ENCODE results near the gene SNRNP70.
A peak's percentile ranks its signal among the peaks of the same experiment; 100 is the strongest.

The SNRNP70 gene

GRCh38 chr19:49102303-49102702 is 17.1 kb downstream of the SNRNP70 start:
- DNase-seq (ENCODE audit: low spot score): no peak

DNA sequence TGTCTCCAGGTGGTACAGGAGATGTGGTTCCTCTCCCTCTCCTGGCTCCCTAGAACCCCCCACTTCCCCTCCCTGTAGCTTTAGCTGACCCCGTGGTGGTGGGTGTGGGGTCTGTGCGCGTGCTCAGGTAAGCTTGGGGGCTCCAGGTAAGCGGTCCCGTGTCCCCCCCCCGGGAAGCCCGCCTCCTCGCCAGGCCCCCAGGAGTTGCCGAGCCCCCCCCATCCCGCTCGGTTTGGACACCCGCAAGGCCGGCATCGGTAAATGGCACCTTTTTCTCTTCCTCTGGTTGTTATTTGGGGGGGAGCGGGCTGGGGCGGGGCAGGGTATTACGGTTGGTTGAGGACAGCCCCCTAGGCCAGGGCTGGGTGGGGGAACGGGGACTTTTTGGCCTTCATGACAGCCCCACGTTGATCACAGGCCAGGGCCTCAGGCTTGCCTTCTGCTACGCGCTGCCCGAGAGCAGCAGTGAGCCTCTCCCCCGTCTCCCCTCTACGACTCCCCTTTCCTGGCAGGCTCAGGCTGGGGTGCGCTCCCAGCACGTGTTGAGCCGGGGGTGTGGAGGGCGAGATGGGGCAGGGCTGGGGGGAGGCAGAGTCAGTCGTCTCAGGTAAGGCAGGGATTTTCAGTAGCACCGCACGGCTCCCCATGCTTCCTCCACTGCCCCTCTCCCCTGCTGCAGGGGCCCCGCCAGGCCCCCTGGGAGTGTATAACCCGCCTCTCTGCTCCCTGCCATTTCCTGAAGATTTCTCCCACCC is 18.3 kb downstream of the SNRNP70 start:
- DNase-seq (ENCODE audit: low spot score): no peak

- no peak for DNase-seq (ENCODE audit: low spot score)
These were observed 19.1 kb downstream of the SNRNP70 start for GRCh38 chr19:49104229-49104864.

DNA sequence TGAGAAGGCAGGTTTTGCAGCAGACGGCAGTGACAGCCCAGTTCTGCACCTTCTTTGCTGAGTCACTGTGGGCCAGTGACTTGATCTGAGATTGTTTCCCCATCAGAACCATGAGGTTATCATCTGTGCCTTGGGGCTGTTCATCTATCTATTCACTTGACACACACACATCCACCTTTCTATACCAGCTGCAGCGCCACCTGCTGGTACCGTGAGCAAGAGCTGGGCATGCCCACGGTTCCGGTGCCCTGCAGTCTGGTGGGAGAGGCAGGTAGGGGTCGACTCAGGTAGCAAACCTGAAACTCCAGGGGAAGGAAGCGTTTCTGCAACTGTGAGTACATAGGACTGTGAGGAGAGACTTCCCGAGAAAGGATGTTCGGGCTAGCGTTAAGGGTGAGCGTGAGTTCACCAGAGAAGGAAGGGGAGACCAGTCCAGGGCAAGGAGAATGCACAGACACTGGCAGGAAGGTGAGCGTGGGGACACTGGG is 21.4 kb downstream of the SNRNP70 start:
- DNase-seq (ENCODE audit: low spot score): peak; percentile 46

- DNase-seq (ENCODE audit: low spot score): no peak
These were observed 22.6 kb downstream of the SNRNP70 start for GRCh38 chr19:49107625-49108459.

DNA sequence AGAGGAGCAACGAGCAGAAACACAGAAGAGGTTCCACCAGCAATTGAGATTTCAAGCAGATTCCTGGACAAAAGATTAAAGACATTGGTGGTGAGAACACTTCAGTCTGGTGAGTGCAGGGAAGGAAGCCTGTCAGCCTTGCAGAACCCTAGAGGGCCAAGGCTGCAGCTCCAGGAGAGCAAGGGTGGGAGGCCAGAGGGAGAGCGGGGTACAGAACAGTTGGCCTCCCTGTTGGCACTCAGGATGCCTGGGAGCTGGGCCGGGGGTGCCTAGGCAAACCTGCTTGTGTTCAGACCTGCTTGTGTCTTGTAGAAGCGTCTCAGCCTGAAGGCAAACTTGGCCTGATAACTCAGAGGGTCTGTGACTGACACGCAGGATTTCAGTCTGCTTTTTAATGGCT is 23.8 kb downstream of the SNRNP70 start:
- DNase-seq (ENCODE audit: low spot score): no peak

DNA sequence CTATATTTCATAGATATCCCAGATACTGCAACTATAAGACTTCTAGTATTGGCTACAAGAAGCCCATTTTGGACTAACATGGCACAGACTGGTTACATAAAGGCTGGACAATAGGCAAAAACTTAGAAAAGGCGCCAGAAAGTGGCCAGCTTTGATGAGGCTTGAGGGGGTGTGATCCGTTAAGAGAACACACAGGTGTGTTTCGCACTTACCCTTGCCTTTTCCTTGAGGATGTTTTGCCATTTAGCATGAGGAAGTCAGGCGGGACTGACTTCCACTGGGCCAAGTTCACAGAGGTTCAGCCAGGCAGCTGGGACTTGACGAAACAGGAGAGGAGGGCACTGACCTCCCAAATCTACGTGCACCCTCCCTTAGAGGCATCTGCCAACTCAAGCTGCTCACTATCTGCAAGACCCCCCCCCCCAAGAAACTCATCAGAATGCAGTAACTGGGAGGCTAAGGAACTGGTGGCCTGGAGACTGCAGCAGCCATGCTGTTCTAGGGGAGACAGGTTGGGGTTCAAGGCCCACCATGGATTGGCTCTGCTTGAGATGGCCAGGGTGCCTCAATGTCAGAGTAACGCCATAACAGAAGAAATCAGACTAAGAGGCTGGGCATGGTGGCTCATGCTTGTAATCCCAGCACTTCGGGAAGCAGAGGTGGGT is 24.4 kb downstream of the SNRNP70 start:
- no peak for DNase-seq (ENCODE audit: low spot score)

DNA sequence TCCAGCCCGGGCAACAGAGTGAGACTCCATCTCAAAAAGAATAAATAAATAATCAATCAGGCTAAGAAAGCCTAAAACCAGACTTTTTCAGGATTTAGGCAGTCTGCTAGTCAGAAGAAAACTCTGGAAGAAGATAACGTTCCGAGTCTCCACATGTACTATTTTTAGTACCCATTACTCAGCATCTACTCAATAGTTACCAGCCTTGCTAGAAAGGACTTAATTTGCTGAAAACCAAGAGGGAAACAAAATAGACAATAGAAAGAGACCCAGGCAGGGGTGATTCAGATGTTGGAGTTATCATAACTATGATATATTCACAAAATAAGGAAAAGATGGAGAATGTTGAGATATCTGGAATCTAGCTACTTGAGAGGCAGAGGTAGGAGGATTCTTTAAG is 25.3 kb downstream of the SNRNP70 start:
- peak; percentile 56 for DNase-seq (ENCODE audit: low spot score)

DNA sequence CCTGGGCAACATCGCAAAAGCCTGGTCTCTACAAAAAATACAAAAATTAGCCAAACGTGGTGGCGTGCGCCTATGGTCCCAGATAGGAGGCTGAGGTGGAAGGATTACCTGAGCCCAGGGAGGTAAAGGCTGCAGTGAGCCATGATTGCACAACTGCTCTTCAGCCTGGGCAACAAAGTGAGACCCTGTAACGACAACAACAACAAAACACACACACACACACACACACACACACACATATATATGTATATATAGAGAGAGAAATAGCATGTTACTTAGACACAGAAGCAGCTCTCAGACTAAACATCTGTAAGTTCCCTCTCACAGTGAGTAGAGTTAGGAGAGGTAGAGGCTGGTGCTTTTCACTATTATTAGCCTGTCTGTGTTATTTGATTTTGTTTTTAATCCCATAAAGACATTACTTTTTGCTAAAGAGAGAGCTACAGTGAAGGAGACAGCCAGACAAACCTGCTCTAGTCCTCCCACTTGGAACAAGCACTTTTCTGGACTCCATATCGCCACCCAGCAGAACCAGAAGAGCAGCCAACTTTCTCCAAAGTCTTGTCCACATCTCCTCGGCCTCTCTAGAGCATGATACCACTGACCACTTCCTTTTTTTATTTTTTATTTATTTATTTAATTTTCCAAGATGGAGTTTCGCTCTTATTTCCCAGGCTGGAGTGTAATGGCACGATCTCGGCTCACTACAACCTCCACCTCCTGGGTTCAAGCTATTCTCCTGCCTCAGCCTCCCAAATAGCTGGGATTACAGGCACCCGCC is 26.2 kb downstream of the SNRNP70 start:
- no peak for DNase-seq (ENCODE audit: low spot score)

GRCh38 chr19:49113762-49114629 is 28.7 kb downstream of the SNRNP70 start, which contains the start of gene LIN7B:
Gene LIN7B, plus strand, starts transcription at chr19:49114370. Its CDS starts 35 bp downstream, at chr19:49114405.
- peak; percentile 95 for DNase-seq (ENCODE audit: low spot score)

DNA sequence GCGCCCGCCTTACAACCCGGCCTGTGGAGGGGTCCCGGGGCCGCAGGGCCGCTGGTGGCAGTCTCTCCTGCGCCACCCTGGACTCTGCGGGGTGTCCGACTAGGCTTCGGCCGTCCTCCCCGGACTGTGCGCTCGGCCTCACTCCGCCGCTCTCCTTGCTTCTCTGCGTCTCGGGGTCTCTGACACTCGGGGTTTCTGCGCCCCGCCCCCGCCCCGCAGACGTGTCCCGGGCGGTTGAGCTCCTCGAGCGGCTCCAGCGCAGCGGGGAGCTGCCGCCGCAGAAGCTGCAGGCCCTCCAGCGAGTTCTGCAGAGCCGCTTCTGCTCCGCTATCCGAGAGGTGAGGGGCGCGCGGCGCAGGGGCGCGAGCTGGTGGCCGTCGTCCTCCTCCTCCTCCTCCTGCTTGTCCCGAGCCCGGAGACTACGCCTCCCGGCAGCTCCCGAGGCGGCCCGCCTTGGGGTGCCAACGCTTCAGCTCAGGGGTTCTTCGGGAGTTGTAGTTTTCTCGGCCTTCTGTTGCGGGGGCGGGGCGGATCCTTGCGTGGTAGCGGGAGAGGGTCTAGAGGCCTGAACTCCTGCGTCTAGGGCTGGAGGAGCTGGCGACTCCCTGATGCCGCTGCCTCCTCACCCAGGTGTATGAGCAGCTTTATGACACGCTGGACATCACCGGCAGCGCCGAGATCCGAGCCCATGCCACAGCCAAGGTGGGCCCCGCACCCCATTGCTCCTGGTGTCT is 29.5 kb downstream of the SNRNP70 start:
- DNase-seq (ENCODE audit: low spot score): peak; percentile 65

DNA sequence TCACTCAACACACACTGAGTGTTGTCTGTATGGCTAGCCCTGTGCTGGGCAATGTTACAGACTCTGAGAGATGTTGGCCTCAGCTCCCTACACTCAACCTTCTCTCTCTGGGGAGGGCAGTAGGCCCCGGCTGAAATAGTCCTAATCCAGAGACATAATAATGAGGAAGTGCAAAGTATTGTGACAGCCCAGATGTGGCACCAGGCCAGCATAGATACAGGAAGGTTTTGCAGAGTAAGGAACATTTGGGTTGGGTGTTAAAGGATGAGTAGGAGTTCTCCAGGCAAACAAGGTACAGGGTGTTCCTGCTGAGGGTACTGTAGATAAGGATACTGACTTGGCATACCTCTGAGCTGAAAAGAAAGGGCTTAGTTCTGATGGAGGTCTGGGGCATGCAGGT is 31.3 kb downstream of the SNRNP70 start:
- DNase-seq (ENCODE audit: low spot score): no peak

DNA sequence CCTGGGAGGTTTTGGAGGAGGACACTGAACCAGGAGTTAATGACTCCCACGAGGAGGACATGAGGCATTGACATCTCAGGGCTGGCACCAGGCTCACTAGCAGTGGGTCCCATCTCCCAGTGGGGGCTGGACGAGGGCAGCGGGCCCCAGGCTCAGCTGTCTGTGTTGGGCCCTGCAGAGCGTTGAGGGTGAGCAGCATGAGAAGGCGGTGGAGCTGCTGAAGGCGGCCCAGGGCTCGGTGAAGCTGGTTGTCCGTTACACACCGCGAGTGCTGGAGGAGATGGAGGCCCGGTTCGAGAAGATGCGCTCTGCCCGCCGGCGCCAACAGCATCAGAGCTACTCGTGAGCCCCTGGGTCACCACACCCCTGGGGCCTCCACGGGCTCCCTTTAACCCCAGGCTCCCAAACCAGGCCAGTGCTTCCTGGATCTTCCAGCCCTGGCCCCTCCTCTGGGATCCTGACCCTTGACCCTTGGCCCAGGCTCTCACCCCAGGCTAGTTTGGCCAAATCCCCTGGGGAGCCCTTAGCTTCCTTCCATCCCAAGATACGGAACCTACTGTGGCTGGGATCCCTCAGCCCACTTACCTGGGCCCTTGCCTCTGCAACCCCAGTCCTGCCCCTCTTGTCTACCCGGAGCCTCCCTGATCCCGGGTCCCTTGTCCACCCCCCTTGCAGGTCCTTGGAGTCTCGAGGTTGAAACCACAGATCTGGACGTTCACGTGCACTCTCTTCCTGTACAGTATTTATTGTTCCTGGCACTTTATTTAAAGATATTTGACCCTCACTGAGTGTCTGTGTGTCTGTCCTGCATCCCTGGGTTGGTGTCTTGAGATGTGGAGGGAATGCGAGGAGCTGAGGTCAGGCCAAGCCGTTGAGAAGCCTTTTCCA is 32.7 kb downstream of the SNRNP70 start:
- DNase-seq (ENCODE audit: low spot score): no peak

DNA sequence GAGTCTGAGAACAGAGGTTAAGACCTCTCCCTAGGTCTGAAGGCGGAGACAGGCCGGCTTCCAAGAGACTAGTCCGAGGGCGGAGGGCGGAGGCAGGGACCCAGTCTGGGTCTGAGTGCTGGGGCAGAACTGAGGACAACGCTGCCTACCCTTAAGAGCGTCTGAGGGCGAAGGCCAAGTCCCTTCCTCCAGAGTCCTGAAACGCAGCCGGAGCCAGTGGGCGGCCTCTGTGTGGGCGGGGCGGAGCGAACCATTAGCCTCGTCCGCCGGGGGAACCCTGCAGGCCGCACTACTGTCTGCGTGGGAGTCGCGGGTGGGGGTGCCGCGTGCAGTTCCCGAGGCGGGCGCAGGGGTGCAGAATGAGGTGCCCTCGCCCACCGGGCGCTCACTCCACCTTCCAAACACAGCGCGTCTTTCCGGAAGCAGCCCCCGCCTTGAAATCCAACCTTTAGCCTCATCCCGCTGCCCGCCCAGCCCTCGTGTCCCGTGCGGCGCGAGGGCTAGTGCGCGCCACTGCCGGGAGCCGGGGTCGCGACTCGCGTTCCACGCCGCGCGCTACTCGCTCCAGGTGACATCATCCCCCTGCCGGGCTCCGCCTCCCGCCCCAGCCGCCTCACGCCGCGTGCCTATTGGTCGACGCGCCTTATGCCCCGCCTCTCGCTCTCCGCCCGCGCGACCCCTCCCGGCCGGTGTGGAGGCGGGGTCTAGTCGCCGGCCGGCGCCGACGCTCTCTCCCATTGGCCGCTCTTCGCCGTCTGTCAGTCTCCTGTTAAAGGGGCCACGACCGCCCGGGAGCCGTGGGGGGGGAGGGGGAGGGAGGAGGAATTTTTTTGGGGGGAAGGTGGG is 33.5 kb downstream of the SNRNP70 start, which contains the start of gene C19orf73:
C19orf73 (minus strand) TSS at position 579 of the 846 bp plus-strand sequence; CDS start at position 458, 121 bp downstream.
- peak; percentile 99 for DNase-seq (ENCODE audit: low spot score)

GRCh38 chr19:49119411-49120324 is 34.4 kb downstream of the SNRNP70 start, which contains the start of gene PPFIA3:
Gene PPFIA3, plus strand, starts transcription at chr19:49119544. Its CDS starts 8,330 bp downstream, at chr19:49127874.
- DNase-seq (ENCODE audit: low spot score): peak; percentile 86

GRCh38 chr19:49120325-49120683 is 35.1 kb downstream of the SNRNP70 start:
- no peak for DNase-seq (ENCODE audit: low spot score)
